Ovary (tissue), 9 donors: ENCODE results near the gene LGR5. TPM values are rescaled to one million over a fixed set of nuclear protein-coding genes. Genes with fewer than 3 reads are reported as not detected.
"Not testable (repeated sequence)": the region's sequence is repeated elsewhere in the genome, so short reads cannot be mapped to it uniquely, and the experiment has no call there.

Source experiments
- DNase-seq, 5 donors: peaks; one replicate each; pipeline ENCODE4 v3.0.0-alpha.2; 2019 to 2020
- H3K27ac ChIP-seq, 2 donors: fragments of 200-600 bp; one replicate each; pipeline versions ENCODE4 v1.5.1 to v1.8.0; 2019 to 2022
- H3K27me3 ChIP-seq: fragments of 200-600 bp; one replicate; pipeline ENCODE4 v1.8.0; 2022
- H3K36me3 ChIP-seq: fragments of 200-600 bp; sonication (generic); one replicate; pipeline ENCODE4 v1.5.1; 2019
- H3K4me1 ChIP-seq: one replicate; pipeline ENCODE4 v1.8.1; 2013; ENCODE audit warnings: mild to moderate bottlenecking, moderate library complexity; ENCODE audit not compliant: insufficient read depth
- H3K4me3 ChIP-seq: fragments of 200-600 bp; sonication (generic); one replicate; pipeline ENCODE4 v1.5.1; 2017
- H3K9me3 ChIP-seq, 2 donors: fragments of 200-600 bp in 1 of 2; sonication (generic) in 1 of 2; one replicate each; pipeline versions ENCODE4 v1.5.1 to v1.8.1; 2013 to 2019; ENCODE audit warnings: mild to moderate bottlenecking in 1 of 2, moderate library complexity in 1 of 2
- CTCF ChIP-seq, 3 donors: fragments of 450-650 bp in 2 of 3; fragments of 200-600 bp in 1 of 3; IDR thresholded peaks; one replicate each; pipeline versions ENCODE4 v1.5.1 to v1.8.0; 2016 to 2022; ENCODE audit warnings: antibody characterized with exemption in 3 of 3, mild to moderate bottlenecking in 1 of 3
- EP300 ChIP-seq: sonication (generic); formaldehyde crosslinking; IDR thresholded peaks from one replicate; pipeline ENCODE4 v1.6.1; 2017; ENCODE audit warnings: antibody characterized with exemption
- POLR2A ChIP-seq: fragments of 450-650 bp; IDR thresholded peaks from one replicate; pipeline ENCODE4 v1.6.1; 2017; ENCODE audit warnings: antibody characterized with exemption, mild to moderate bottlenecking, moderate library complexity
- WGBS, 3 donors: extraction: QIAGEN DNeasy Blood & Tissue Kit in 1 of 3; methylation state at CpG; one replicate each; pipeline versions ENCODE4 v1.1.5 to v1.1.7; 2013 to 2017; 5-methylcytosine and 5-hydroxymethylcytosine counted together
- intact Hi-C, 4 donors: fragments of 100-400 bp; cut with DNase I; formaldehyde crosslinking; loops; one replicate each; pipeline versions ENCODE4 v1.11.0 to v1.15.1; 2022 to 2023
- polyA plus RNA-seq, 2 donors: library from polyadenylated mRNA; stranded (reverse); fragments of 200-250 nt in 1 of 2; fragments of 350-450 nt in 1 of 2; fragmentation: Illumina TruSeq in 1 of 2; extraction: RNeasy Lipid Tissue Mini Kit (QIAGEN cat#74804) in 1 of 2; gene quantifications; one replicate each; pipeline ENCODE4 v1.2.3, GENCODE V29; 2013 to 2014
- total RNA-seq, 7 donors: library from RNA; depleted of rRNA in 2 of 7; stranded (reverse); fragments of >200 nt in 2 of 7; fragmentation: NEBNext Ultra II Directional in 3 of 7; extraction: Animal tissue kit (Norgen Biotek cat#: 25700) in 3 of 7; gene quantifications; one replicate each; pipeline versions ENCODE4 v1.1.0 to v1.2.4, GENCODE V29; 2016 to 2023
- donor health status: DM: no; HTN: no; CAD: no; lungs with moderate emphysema.
- donor health status: DM: no; HTN: no; CAD: no.
- donor health status: Bipolar disorder and iron deficiency.
- donor health status: DM: yes; HTN: yes; CAD: no.
- donor health status: DM: no; HTN: no; CAD: no.
- donor health status: DM: yes; HTN: yes; CAD: no.

The LGR5 gene
- total and polyA plus RNA-seq, 9 donors = 0.31 to 3.5 (median 0.84) TPM

- H3K27me3 ChIP-seq = no peaks in the 10 kb centered on the region
- DNase-seq = no peak
- 17 to 37% (median 19%) methylated on average over 3 of the region's 3 CpGs for WGBS, 3 donors
Observed at GRCh38 chr12:71476513-71476912, 36.9 kb downstream of the LGR5 start.

GRCh38 chr12:71477609-71478008 is 38.0 kb downstream of the LGR5 start:
- 97 to 99% (median 98%) methylated on average over 2 of the region's 2 CpGs for WGBS, 3 donors
- Histone ChIP-seq H3K4me3 (no peak overlapping the region), H3K4me1 (no peaks in the 10 kb centered on the region), H3K9me3 (no peaks in the 10 kb centered on the region), H3K27me3 (no peaks in the 10 kb centered on the region), H3K27ac (no peak overlapping the region), H3K36me3 (no peaks in the 10 kb centered on the region)
- intact Hi-C loops = no loop called here
- no peak for TF ChIP-seq CTCF (IDR thresholded peaks at IDR 0.05)
- TF ChIP-seq POLR2A = no peak
- no peak for TF ChIP-seq EP300
- DNase-seq = no peak

More at GRCh38 chr12:71476513-71476912, 36.9 kb downstream of the LGR5 start:
- Histone ChIP-seq H3K27ac (no peak overlapping the region), H3K36me3 (no peaks in the 10 kb centered on the region), H3K4me1 (no peaks in the 10 kb centered on the region), H3K9me3 (no peaks in the 10 kb centered on the region), H3K4me3 (no peak overlapping the region)
- TF ChIP-seq EP300 (no peak), POLR2A (no peak), CTCF (IDR thresholded peaks at IDR 0.05) (no peak)
- intact Hi-C loops = no loop called here

- Histone ChIP-seq H3K4me1 (no peaks in the 10 kb centered on the region), H3K27me3 (no peaks in the 10 kb centered on the region), H3K9me3 (no peaks in the 10 kb centered on the region), H3K27ac (no peak overlapping the region), H3K4me3 (no peak overlapping the region), H3K36me3 (no peaks in the 10 kb centered on the region)
- intact Hi-C loops = no loop called here
- WGBS, 3 donors = 28 to 35% (median 31%) methylated on average over 1 of the region's 1 CpG
- DNase-seq = no peak
- no peak for TF ChIP-seq POLR2A
- TF ChIP-seq CTCF (IDR thresholded peaks at IDR 0.05) = no peak
- TF ChIP-seq EP300 = no peak
Observed at GRCh38 chr12:71478270-71478669, 38.7 kb downstream of the LGR5 start.

GRCh38 chr12:71484272-71484905 is 44.8 kb downstream of the LGR5 start:
- 63 to 74% (median 70%) methylated on average over 8 of the region's 8 CpGs for WGBS, 3 donors
- Histone ChIP-seq H3K4me3 (no peak overlapping the region), H3K27me3 (no peaks in the 10 kb centered on the region), H3K9me3 (no peaks in the 10 kb centered on the region), H3K4me1 (no peaks in the 10 kb centered on the region), H3K27ac (no peak overlapping the region), H3K36me3 (no peaks in the 10 kb centered on the region)
- TF ChIP-seq POLR2A = no peak
- no peak for TF ChIP-seq EP300
- TF ChIP-seq CTCF (IDR thresholded peaks at IDR 0.05) = no peak
- no peak for DNase-seq
- intact Hi-C loops = no loop called here

GRCh38 chr12:71490844-71491243 is 51.2 kb downstream of the LGR5 start:
- intact Hi-C loops, DNase-seq: not testable (repeated sequence)

More at GRCh38 chr12:71490844-71491243, 51.2 kb downstream of the LGR5 start:
- WGBS, 3 donors = 92 to 97% (median 93%) methylated on average over 2 of the region's 2 CpGs
- H3K27ac ChIP-seq, H3K27me3 ChIP-seq, H3K4me3 ChIP-seq, H3K36me3 ChIP-seq, H3K9me3 ChIP-seq, H3K4me1 ChIP-seq: not testable (repeated sequence)
